ENCODE results near the gene VTA1. TPM values are rescaled to one million over a fixed set of nuclear protein-coding genes. Genes with fewer than 3 reads are reported as not detected.
"Not testable (repeated sequence)": the region's sequence is repeated elsewhere in the genome, so short reads cannot be mapped to it uniquely, and the experiment has no call there.

The VTA1 gene
- total RNA-seq, 1 experiment from 2014 or later: 55.1 TPM

DNA sequence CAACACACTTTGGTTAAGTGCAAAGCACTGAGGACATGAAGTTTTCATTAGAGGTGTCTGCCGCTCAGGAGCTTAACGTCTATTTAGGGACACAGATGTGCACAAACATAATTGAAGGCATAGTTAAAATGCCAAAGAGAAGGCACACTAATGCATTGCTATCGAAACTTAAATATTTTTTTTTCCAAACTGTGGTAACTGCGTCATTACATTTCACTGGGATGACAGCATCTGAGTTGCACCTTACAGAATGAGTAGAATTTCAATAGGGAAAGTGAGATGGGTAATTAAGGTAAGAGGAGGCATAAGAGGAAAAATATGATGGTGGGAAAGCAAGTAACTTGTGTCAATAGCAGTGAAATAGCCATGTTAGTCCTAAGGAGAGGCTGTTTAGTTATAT, 79.7 kb downstream of the VTA1 start:
- Mint-ChIP-seq H3K4me1 (ENCODE audit: low read depth, unreplicated experiment) (no peaks in the 10 kb centered on the region), H3K27ac (ENCODE audit: unreplicated experiment) (no peak overlapping the region), H3K4me3 (ENCODE audit: unreplicated experiment) (no peak overlapping the region), H3K9me3 (ENCODE audit: unreplicated experiment) (peaks cover 8% of the 10 kb centered on the region), H3K27me3 (ENCODE audit: insufficient read depth, unreplicated experiment) (no peaks in the 10 kb centered on the region), H3K36me3 (ENCODE audit: insufficient read depth, unreplicated experiment) (no peaks in the 10 kb centered on the region)
- no TSS peak for BruUV-seq (replicated peaks)
- no peak overlapping the region for H3K4me3 ChIP-seq (ENCODE audit: low read depth, low read length)
- no peak for TF ChIP-seq CTCF (IDR thresholded peaks at IDR 0.05; ENCODE audit: insufficient read depth in 1 of 2, low read depth in 1 of 2, low read length in 1 of 2, severe bottlenecking in 1 of 2, unreplicated experiment in 1 of 2)
- intact Hi-C loops (cut with micrococcal nuclease; ENCODE audit: unreplicated experiment): no loop called here
- H3K36me3 ChIP-seq (ENCODE audit: control insufficient read depth, insufficient read depth, low read length): no peaks in the 10 kb centered on the region
- H3K4me1 ChIP-seq: no peaks in the 10 kb centered on the region
- no peaks in the 10 kb centered on the region for H3K27me3 ChIP-seq (replicated peaks; ENCODE audit: control insufficient read depth, insufficient read depth, low read length)
- POLR2A ChIA-PET: no interaction called here
- CTCF ChIA-PET: no interaction called here
- H3K9me3 ChIP-seq: 0 out of 2 replicates have a peak, but pooled peaks cover 3% of the 10 kb centered on the region
- DNase-seq: no peak

- H3K4me1 Mint-ChIP-seq (ENCODE audit: low read depth, unreplicated experiment); H3K4me1 ChIP-seq; H3K27me3 Mint-ChIP-seq (ENCODE audit: insufficient read depth, unreplicated experiment); intact Hi-C loops (cut with micrococcal nuclease; ENCODE audit: unreplicated experiment); H3K4me3 Mint-ChIP-seq (ENCODE audit: unreplicated experiment); H3K27me3 ChIP-seq (replicated peaks; ENCODE audit: control insufficient read depth, insufficient read depth, low read length); POLR2A ChIA-PET; H3K4me3 ChIP-seq (ENCODE audit: low read depth, low read length); CTCF ChIA-PET; H3K36me3 Mint-ChIP-seq (ENCODE audit: insufficient read depth, unreplicated experiment); H3K9me3 ChIP-seq; H3K36me3 ChIP-seq (ENCODE audit: control insufficient read depth, insufficient read depth, low read length); H3K27ac Mint-ChIP-seq (ENCODE audit: unreplicated experiment); H3K9me3 Mint-ChIP-seq (ENCODE audit: unreplicated experiment); DNase-seq; BruUV-seq (replicated peaks): not testable (repeated sequence)
Measured at GRCh38 chr6:142229518-142230270, 82.6 kb downstream of the VTA1 start.

GRCh38 chr6:142232206-142233044, 85.4 kb downstream of the VTA1 start:
- CTCF ChIA-PET: interaction anchor here (0.6 to 1.2 kb wide), 7 partner anchors 36 to 163 kb away, joined by 3 to 9 read pairs (median 3); partner anchors contain the start of gene ADGRG6
- peak; percentile 59 to 60 for DNase-seq

More at GRCh38 chr6:142232206-142233044, 85.4 kb downstream of the VTA1 start:
- H3K9me3 ChIP-seq; H3K4me1 Mint-ChIP-seq (ENCODE audit: low read depth, unreplicated experiment); H3K36me3 Mint-ChIP-seq (ENCODE audit: insufficient read depth, unreplicated experiment); H3K27me3 ChIP-seq (replicated peaks; ENCODE audit: control insufficient read depth, insufficient read depth, low read length); H3K4me3 ChIP-seq (ENCODE audit: low read depth, low read length); H3K9me3 Mint-ChIP-seq (ENCODE audit: unreplicated experiment); H3K36me3 ChIP-seq (ENCODE audit: control insufficient read depth, insufficient read depth, low read length); POLR2A ChIA-PET; H3K27me3 Mint-ChIP-seq (ENCODE audit: insufficient read depth, unreplicated experiment); H3K4me1 ChIP-seq; H3K4me3 Mint-ChIP-seq (ENCODE audit: unreplicated experiment); H3K27ac Mint-ChIP-seq (ENCODE audit: unreplicated experiment); BruUV-seq (replicated peaks): not testable (repeated sequence)
- peak in 1 of 2 experiments; percentile 44 for TF ChIP-seq CTCF (IDR thresholded peaks at IDR 0.05; ENCODE audit: insufficient read depth in 1 of 2, low read depth in 1 of 2, low read length in 1 of 2, severe bottlenecking in 1 of 2, unreplicated experiment in 1 of 2)
- intact Hi-C loops (cut with micrococcal nuclease; ENCODE audit: unreplicated experiment): loop anchor here (1.0 kb wide), 2 partner anchors 143 to 156 kb away; no protein-coding TSS in a partner anchor

Data from Caco-2 (cell line).